ENCODE results near the gene GRIN2A.

GRIN2A gene

DNA sequence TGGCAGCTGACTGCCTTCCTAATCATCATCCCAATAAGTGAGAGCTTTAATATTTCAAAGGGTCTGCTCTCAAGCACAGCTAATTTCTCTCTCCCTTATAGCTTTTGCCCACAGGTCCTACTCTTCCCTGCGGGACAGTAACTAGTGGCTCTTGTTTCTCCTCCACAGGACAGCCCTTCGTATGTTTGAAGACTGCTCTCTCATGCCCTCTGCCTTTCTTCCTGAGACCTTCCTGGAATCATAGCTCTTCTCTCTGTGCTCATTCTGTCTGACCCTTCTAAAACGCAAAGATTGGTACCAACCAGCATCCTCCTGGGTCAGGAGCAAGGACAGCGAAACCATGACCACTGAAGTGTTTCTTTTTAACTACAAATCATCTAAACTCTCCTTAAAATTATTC lies 168.9 kb downstream of the GRIN2A start:
- no peak for DNase-seq (ENCODE audit: low spot score)

GRCh38 chr16:10009684-10010083 lies 172.5 kb downstream of the GRIN2A start:
- TF ChIP-seq, protein P1, sequence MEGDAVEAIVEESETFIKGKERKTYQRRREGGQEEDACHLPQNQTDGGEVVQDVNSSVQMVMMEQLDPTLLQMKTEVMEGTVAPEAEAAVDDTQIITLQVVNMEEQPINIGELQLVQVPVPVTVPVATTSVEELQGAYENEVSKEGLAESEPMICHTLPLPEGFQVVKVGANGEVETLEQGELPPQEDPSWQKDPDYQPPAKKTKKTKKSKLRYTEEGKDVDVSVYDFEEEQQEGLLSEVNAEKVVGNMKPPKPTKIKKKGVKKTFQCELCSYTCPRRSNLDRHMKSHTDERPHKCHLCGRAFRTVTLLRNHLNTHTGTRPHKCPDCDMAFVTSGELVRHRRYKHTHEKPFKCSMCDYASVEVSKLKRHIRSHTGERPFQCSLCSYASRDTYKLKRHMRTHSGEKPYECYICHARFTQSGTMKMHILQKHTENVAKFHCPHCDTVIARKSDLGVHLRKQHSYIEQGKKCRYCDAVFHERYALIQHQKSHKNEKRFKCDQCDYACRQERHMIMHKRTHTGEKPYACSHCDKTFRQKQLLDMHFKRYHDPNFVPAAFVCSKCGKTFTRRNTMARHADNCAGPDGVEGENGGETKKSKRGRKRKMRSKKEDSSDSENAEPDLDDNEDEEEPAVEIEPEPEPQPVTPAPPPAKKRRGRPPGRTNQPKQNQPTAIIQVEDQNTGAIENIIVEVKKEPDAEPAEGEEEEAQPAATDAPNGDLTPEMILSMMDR (IDR thresholded peaks at IDR 0.05; ENCODE audit: extremely low read depth, missing control alignments): no peak
- no peak for DNase-seq (ENCODE audit: low spot score)

More for the DNA sequence above, 168.9 kb downstream of the GRIN2A start:
- TF ChIP-seq, protein P1 (IDR thresholded peaks at IDR 0.05; ENCODE audit: extremely low read depth, missing control alignments): no peak

GRCh38 chr16:10003486-10003885 lies 178.7 kb downstream of the GRIN2A start:
- DNase-seq (ENCODE audit: low spot score): no peak
- TF ChIP-seq, protein P1 (IDR thresholded peaks at IDR 0.05; ENCODE audit: extremely low read depth, missing control alignments): no peak

- no peak for DNase-seq (ENCODE audit: low spot score)
- TF ChIP-seq, protein P1 (IDR thresholded peaks at IDR 0.05; ENCODE audit: extremely low read depth, missing control alignments): no peak
These were observed 180.9 kb downstream of the GRIN2A start for GRCh38 chr16:10001258-10001775.

GRCh38 chr16:9996221-9996620 lies 186.0 kb downstream of the GRIN2A start:
- TF ChIP-seq, protein P1 (IDR thresholded peaks at IDR 0.05; ENCODE audit: extremely low read depth, missing control alignments): no peak

GRCh38 chr16:9992441-9992840 lies 189.8 kb downstream of the GRIN2A start:
- TF ChIP-seq, protein P1 (IDR thresholded peaks at IDR 0.05; ENCODE audit: extremely low read depth, missing control alignments): no peak

More at GRCh38 chr16:9996221-9996620, 186.0 kb downstream of the GRIN2A start:
- DNase-seq (ENCODE audit: low spot score): no peak

DNA sequence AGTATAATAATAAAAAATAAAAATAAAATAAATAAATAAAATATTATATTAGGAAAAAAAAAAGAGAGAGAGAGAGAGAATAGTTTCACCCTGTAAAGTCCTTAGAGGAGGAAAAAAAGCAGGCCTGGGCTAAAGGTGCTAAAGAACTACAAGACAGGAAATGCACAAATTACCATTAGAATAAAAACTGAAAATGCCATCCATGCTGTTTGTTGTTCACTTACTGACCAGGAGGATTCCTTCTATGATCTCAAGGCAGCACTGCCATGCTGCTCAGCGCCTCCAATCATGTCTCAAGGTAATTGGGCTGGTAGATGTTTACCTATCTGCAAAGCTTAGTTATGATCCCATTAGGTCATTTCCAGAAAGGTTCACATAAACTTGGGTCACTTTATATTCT lies 201.2 kb downstream of the GRIN2A start:
- TF ChIP-seq, protein P1 (IDR thresholded peaks at IDR 0.05; ENCODE audit: extremely low read depth, missing control alignments): no peak
- no peak for DNase-seq (ENCODE audit: low spot score)

More at GRCh38 chr16:9992441-9992840, 189.8 kb downstream of the GRIN2A start:
- no peak for DNase-seq (ENCODE audit: low spot score)

Measured in GM20000 (cell line).